ENCODE measurements around the gene ST6GALNAC6. TPM values are rescaled to one million over a fixed set of nuclear protein-coding genes. Genes with fewer than 3 reads are reported as not detected.
"Not testable (repeated sequence)": the region's sequence is repeated elsewhere in the genome, so short reads cannot be mapped to it uniquely, and the experiment has no call there.

Gene ST6GALNAC6
- total RNA-seq, 2 experiments from 2014 or later, result 36.9 to 38.8 TPM

DNA sequence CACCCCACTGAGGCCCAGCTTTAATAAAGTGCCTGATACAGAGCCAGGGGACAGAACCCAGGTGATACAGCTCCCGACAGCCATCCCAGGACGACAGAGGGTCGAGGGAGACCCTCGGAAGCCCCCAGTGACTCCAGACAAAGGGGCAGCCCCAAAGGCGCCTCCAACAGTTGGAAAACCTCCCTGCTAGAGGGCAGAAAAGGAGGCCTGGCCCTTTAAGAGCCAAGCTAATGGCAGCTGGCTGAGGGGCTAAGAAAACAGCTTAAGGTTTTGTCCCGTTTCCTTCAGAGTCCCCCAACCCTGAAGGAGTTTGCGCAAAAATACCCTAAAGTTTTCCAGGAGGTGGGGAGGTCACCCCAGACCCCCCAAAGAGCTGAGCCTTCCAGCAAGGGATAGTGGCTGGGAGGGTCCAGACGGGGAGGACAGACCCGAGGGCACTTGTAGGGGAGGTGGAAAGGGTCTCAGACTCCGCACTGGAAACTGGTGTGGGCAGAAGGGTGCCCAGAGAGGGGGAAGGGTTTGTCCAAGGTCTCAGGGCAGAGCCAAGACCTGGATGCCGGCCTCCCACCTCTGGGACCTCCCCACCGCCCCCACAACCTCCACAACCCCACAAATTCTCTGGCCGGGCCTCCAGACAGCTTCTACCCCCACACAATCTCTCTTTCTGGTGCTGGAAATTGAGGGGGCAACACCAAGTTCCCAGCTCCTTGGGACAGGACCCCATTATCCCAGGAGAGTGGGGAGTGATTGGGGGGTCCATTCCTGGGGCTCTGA, 13.7 kb downstream of the ST6GALNAC6 start:
- H3K4me1 Mint-ChIP-seq (ENCODE audit: low read depth), result peaks cover 5% of the 10 kb centered on the region
- ATAC-seq, result no peak
- intact Hi-C loops (cut with micrococcal nuclease), result no loop called here
- no peak overlapping the region for H3K4me3 Mint-ChIP-seq
- H3K27me3 Mint-ChIP-seq, result no peaks in the 10 kb centered on the region
- DNase-seq, result no peak
- H3K9me3 Mint-ChIP-seq, result no peaks in the 10 kb centered on the region
- POLR2A ChIA-PET, result interaction anchor here (1.0 to 2.1 kb wide), 6 partner anchors 9 to 51 kb away, joined by 4 to 7 read pairs (median 5); partner anchors contain the start of genes DPM2 and ST6GALNAC6
- H3K36me3 Mint-ChIP-seq (ENCODE audit: low read depth), result peaks cover 29% of the 10 kb centered on the region
- H3K27ac Mint-ChIP-seq, result no peak overlapping the region
- TF ChIP-seq, protein P1, sequence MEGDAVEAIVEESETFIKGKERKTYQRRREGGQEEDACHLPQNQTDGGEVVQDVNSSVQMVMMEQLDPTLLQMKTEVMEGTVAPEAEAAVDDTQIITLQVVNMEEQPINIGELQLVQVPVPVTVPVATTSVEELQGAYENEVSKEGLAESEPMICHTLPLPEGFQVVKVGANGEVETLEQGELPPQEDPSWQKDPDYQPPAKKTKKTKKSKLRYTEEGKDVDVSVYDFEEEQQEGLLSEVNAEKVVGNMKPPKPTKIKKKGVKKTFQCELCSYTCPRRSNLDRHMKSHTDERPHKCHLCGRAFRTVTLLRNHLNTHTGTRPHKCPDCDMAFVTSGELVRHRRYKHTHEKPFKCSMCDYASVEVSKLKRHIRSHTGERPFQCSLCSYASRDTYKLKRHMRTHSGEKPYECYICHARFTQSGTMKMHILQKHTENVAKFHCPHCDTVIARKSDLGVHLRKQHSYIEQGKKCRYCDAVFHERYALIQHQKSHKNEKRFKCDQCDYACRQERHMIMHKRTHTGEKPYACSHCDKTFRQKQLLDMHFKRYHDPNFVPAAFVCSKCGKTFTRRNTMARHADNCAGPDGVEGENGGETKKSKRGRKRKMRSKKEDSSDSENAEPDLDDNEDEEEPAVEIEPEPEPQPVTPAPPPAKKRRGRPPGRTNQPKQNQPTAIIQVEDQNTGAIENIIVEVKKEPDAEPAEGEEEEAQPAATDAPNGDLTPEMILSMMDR (IDR thresholded peaks at IDR 0.05), result no peak
- CTCF ChIA-PET, result interaction anchor here (1.1 to 4.5 kb wide), 3 partner anchors 15 to 151 kb away, joined by 4 to 33 read pairs (median 10); partner anchors contain the start of gene TOR2A

DNA sequence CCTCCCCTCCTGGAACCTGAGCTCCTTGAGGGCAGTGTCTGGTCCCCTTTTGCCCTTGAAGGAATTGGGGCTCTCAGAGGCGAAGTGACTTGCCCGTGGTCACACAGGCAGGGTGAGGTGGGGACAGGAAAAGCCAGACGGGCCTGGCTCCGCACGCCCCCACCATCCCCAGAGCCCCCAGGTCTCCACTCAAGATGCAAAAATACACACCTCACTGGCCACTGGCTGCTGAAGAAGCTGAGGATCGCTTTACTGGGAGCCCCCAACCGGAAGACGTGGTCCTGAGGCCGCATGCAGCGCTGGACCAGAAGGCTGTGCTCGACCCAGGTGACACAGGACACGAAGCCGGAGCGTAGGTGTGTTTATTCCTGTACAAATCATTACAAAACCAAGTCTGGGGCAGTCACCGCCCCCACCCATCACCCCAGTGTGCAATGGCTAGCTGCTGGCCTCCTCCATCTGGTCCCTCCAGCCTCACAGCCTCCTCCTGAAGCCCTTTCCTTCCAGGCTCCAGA, 14.4 kb downstream of the ST6GALNAC6 start:
- CTCF ChIA-PET, result interaction anchor here (1.1 to 1.5 kb wide), 3 partner anchors 15 to 150 kb away, joined by 4 to 10 read pairs (median 6); partner anchors contain the start of gene TOR2A
- H3K9me3 Mint-ChIP-seq, result no peaks in the 10 kb centered on the region
- POLR2A ChIA-PET, result interaction anchor here (1.0 to 2.1 kb wide), 6 partner anchors 9 to 52 kb away, joined by 4 to 7 read pairs (median 5); partner anchors contain the start of genes DPM2 and ST6GALNAC6
- H3K4me3 Mint-ChIP-seq, result no peak overlapping the region
- H3K27ac Mint-ChIP-seq, result no peak overlapping the region
- DNase-seq (no peak), ATAC-seq (no peak)
- intact Hi-C loops (cut with micrococcal nuclease), result no loop called here
- peaks cover 5% of the 10 kb centered on the region for H3K4me1 Mint-ChIP-seq (ENCODE audit: low read depth)
- H3K27me3 Mint-ChIP-seq, result no peaks in the 10 kb centered on the region
- H3K36me3 Mint-ChIP-seq (ENCODE audit: low read depth), result peaks cover 25% of the 10 kb centered on the region
- TF ChIP-seq, protein P1 (IDR thresholded peaks at IDR 0.05), result no peak

DNA sequence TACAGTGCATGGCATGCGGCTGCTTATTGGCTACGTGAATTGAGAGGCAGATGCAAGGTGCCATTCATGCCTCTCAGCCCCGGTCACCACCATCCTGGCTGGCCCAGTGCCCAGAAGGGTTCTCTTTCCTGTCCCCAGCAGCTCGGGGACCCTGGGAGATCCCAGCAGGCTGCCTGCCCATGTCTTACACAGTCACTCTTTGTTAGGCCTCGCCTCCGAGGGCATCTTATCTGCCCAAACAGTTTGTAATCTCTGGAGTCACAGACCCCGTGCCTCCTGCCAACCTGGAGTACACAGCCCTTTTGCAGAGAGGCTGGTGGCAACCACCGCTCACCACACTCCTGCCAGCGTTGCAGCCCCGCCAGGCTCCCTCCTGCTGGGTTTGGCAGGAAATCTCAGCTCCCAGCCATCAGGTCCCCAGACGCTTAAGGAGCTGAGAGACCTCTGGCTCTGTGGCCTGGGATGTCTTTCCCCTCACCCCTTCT, 14.9 kb downstream of the ST6GALNAC6 start:
- H3K4me1 Mint-ChIP-seq (ENCODE audit: low read depth), result peaks cover 5% of the 10 kb centered on the region
- intact Hi-C loops (cut with micrococcal nuclease), result no loop called here

DNA sequence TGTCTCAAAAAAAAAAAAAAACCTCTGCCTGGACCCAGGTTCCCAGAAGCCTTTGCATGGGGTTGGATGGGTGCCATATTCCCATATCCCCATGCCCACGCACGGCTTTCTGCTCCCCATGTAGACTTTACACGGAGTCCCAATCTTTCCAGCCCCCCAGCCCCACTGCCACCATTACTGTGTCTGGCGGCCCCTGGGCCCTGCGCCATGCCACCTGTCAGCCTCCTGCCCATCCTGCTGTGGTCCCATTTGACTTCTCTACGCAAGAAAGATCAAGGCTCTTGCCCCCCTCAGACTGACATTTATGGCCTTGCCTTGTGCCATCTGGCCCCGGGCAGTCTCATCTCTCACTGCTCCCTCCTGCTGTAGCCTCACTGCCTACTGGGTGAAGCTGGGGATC, 15.4 kb downstream of the ST6GALNAC6 start:
- Mint-ChIP-seq H3K9me3 (no peaks in the 10 kb centered on the region), H3K4me1 (ENCODE audit: low read depth) (peaks cover 5% of the 10 kb centered on the region), H3K36me3 (ENCODE audit: low read depth) (peaks cover 22% of the 10 kb centered on the region), H3K4me3 (no peak overlapping the region), H3K27me3 (no peaks in the 10 kb centered on the region), H3K27ac (no peak overlapping the region)
- ChIA-PET POLR2A (interaction anchor here (0.7 to 2.1 kb wide), 2 partner anchors 15 to 1251 kb away, joined by 3 to 7 read pairs; partner anchors contain the start of gene ST6GALNAC6), CTCF (interaction anchor here (1.2 to 1.6 kb wide), 3 partner anchors 14 to 144 kb away, joined by 4 to 10 read pairs (median 6); no protein-coding TSS in a partner anchor)
- intact Hi-C loops (cut with micrococcal nuclease), result no loop called here
- TF ChIP-seq, protein P1 (IDR thresholded peaks at IDR 0.05), result no peak
- no peak for ATAC-seq
- DNase-seq, result no peak

More for the DNA sequence above, 14.9 kb downstream of the ST6GALNAC6 start:
- H3K27me3 Mint-ChIP-seq, result no peaks in the 10 kb centered on the region
- ChIA-PET CTCF (interaction anchor here (1.1 to 1.5 kb wide), 3 partner anchors 15 to 150 kb away, joined by 4 to 10 read pairs (median 6); partner anchors contain the start of gene TOR2A), POLR2A (interaction anchor here (1.4 to 2.1 kb wide), 2 partner anchors 13 to 15 kb away, joined by 5 to 7 read pairs; partner anchors contain the start of gene ST6GALNAC6)
- no peak for DNase-seq
- H3K27ac Mint-ChIP-seq, result no peak overlapping the region
- no peaks in the 10 kb centered on the region for H3K9me3 Mint-ChIP-seq
- H3K36me3 Mint-ChIP-seq (ENCODE audit: low read depth), result peaks cover 22% of the 10 kb centered on the region
- TF ChIP-seq, protein P1 (IDR thresholded peaks at IDR 0.05), result no peak
- H3K4me3 Mint-ChIP-seq, result no peak overlapping the region
- no peak for ATAC-seq

DNA sequence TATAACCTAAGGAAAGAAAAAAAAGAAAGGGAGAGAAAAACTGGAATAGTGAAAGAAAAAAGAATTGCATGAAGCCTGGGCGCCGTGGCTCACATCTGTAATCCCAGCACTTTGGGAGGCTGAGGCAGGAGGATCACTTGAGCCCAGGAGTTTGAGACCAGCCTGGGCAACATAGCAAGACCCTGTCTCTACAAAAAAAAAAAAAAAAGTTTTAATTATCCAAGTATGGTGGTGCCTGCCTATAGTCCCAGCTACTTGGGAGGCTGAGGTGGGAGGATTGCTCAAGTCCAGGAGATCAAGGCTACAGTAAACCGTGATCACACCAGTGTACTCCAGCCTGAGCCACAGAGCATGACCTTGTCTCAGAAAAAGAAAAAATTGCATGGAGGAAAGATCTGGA, 17.7 kb downstream of the ST6GALNAC6 start:
- ATAC-seq; H3K27me3 Mint-ChIP-seq; H3K4me3 Mint-ChIP-seq; intact Hi-C loops (cut with micrococcal nuclease); H3K27ac Mint-ChIP-seq; H3K9me3 Mint-ChIP-seq; H3K4me1 Mint-ChIP-seq (ENCODE audit: low read depth); H3K36me3 Mint-ChIP-seq (ENCODE audit: low read depth); DNase-seq: not testable (repeated sequence)
- ChIA-PET CTCF (interaction anchor here (0.5 to 3.2 kb wide), 5 partner anchors 8 to 147 kb away, joined by 3 to 24 read pairs (median 7); partner anchors contain the start of gene TOR2A), POLR2A (interaction anchor here (1.2 to 2.4 kb wide), 6 partner anchors 9 to 41 kb away, joined by 3 to 6 read pairs (median 4); partner anchors contain the start of gene ST6GALNAC4)
